ENCODE measurements around the gene KRTAP12-2.

- TF ChIP-seq CTCF (IDR thresholded peaks at IDR 0.05) (no peak), POLR2A (IDR thresholded peaks at IDR 0.05) (no peak)
Measured at GRCh38 chr21:44643741-44644310, 22.9 kb downstream of the KRTAP12-2 start.

All from esophagus squamous epithelium (tissue), 4 donors.